ENCODE data around the gene AMIGO1. TPM values are rescaled to one million over a fixed set of nuclear protein-coding genes. Genes with fewer than 3 reads are reported as not detected.

Gene AMIGO1
- total and polyA plus RNA-seq, 10 of the 15 experiments (the other 5 are each of a cell fraction or from before 2014, with no cell fraction given), result 0.02 to 0.28 (median 0.08) TPM; not detected in 1

DNA sequence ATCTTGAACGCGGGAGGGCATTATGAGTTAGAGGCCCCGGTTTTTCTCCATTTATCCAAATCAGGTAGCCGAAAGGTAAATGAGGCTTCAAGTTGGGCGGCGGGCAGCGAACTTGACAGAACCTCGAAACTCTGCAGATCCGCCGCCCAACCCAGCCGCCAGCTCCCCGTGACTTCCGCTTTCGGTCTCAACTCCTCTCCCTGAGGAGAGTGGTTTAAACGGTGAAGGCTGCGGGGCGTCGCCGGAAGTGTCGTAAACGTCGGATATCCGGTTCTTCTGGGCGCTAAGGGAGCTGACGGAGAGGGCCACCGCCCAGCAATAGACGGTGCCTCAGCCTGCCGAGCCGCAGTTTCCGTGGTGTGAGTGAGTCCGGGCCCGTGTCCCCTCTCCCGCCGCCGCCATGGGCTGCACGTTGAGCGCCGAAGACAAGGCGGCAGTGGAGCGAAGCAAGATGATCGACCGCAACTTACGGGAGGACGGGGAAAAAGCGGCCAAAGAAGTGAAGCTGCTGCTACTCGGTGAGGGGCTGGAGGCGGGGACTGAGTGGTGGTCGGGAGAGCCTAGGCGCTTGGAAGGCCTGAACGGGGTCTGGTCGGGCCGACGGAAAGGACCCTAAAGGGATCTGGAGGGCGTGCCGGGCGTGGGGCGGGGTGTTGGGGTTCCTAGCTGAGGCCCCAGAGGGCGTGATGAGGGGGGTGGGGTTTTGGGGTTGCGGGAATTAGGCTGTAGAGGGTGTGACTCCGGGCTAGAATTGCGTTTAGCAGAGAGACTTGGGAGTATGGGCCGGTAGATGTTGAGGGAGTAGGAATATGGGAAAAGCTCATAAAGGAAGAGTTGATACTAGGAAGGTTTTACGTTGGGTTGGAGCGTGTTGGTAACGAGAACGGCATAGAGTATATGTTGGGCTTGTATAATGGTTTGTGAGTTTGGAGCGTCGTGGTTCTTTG is 39.1 kb upstream of the AMIGO1 start, which contains the start of gene GNAI3 (continued):
- TF ChIP-seq CBX3 (IDR thresholded peaks at IDR 0.05; ENCODE audit: borderline replicate concordance, low read depth) (no peak), SMARCA5 (IDR thresholded peaks at IDR 0.05) (no peak), SMAD1 (IDR thresholded peaks at IDR 0.05; ENCODE audit: low read depth, partially characterized antibody) (peak; percentile 31), WRNIP1 (IDR thresholded peaks at IDR 0.05; ENCODE audit: borderline replicate concordance, low read depth, low read length) (no peak), ZNF217 (IDR thresholded peaks at IDR 0.05) (no peak), MYC (IDR thresholded peaks at IDR 0.05; ENCODE audit: insufficient read depth, insufficient read length, insufficient replicate concordance, low read length, severe bottlenecking) (no peak)
- TF ChIP-seq, protein P1, sequence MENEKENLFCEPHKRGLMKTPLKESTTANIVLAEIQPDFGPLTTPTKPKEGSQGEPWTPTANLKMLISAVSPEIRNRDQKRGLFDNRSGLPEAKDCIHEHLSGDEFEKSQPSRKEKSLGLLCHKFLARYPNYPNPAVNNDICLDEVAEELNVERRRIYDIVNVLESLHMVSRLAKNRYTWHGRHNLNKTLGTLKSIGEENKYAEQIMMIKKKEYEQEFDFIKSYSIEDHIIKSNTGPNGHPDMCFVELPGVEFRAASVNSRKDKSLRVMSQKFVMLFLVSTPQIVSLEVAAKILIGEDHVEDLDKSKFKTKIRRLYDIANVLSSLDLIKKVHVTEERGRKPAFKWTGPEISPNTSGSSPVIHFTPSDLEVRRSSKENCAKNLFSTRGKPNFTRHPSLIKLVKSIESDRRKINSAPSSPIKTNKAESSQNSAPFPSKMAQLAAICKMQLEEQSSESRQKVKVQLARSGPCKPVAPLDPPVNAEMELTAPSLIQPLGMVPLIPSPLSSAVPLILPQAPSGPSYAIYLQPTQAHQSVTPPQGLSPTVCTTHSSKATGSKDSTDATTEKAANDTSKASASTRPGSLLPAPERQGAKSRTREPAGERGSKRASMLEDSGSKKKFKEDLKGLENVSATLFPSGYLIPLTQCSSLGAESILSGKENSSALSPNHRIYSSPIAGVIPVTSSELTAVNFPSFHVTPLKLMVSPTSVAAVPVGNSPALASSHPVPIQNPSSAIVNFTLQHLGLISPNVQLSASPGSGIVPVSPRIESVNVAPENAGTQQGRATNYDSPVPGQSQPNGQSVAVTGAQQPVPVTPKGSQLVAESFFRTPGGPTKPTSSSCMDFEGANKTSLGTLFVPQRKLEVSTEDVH (IDR thresholded peaks at IDR 0.05; ENCODE audit: low read depth, partially characterized antibody), result peak; percentile 56
